Fibroblast of pulmonary artery (primary cell): ENCODE measurements around the gene DCT.
"Not testable (repeated sequence)": the region's sequence is repeated elsewhere in the genome, so short reads cannot be mapped to it uniquely, and the experiment has no call there.

Experiments used
- DNase-seq: peaks from one replicate; pipeline ENCODE4 v3.0.0-alpha.2; 2010; ENCODE audit warnings: low read depth
- H3K4me3 ChIP-seq: replicated peaks from 2 replicates; pipeline ENCODE4 v1.5.1; 2011; ENCODE audit warnings: low read depth, mild to moderate bottlenecking, control low read depth, low read length, moderate library complexity
- CTCF ChIP-seq: IDR thresholded peaks from 2 replicates; pipeline ENCODE4 v1.5.1; 2011; ENCODE audit warnings: mild to moderate bottlenecking, control low read depth, low read length, inconsistent platforms; ENCODE audit errors: missing control alignments

DCT gene

GRCh38 chr13:94513026-94513425 lies 33.5 kb upstream of the DCT start:
- no peak for TF ChIP-seq CTCF
- H3K4me3 ChIP-seq = no peak overlapping the region
- no peak for DNase-seq

- no peak overlapping the region for H3K4me3 ChIP-seq
- no peak for TF ChIP-seq CTCF
- DNase-seq = no peak
Measured at GRCh38 chr13:94505730-94506129, 26.2 kb upstream of the DCT start.

- H3K4me3 ChIP-seq = no peak overlapping the region
- TF ChIP-seq CTCF = no peak
- DNase-seq = no peak
Measured at GRCh38 chr13:94503851-94504250, 24.4 kb upstream of the DCT start.

- not testable (repeated sequence) for DNase-seq, H3K4me3 ChIP-seq
Measured at GRCh38 chr13:94498831-94499230, 19.3 kb upstream of the DCT start.

GRCh38 chr13:94495806-94496205 lies 16.3 kb upstream of the DCT start:
- no peak for DNase-seq
- H3K4me3 ChIP-seq = no peak overlapping the region
- no peak for TF ChIP-seq CTCF

GRCh38 chr13:94494026-94494425 lies 14.5 kb upstream of the DCT start:
- no peak for TF ChIP-seq CTCF
- H3K4me3 ChIP-seq = no peak overlapping the region
- no peak for DNase-seq

- TF ChIP-seq CTCF = no peak
Measured at GRCh38 chr13:94487043-94487442, 7.6 kb upstream of the DCT start.

GRCh38 chr13:94483970-94484369 lies 4.5 kb upstream of the DCT start:
- no peak overlapping the region for H3K4me3 ChIP-seq
- TF ChIP-seq CTCF = no peak
- no peak for DNase-seq

More at GRCh38 chr13:94487043-94487442, 7.6 kb upstream of the DCT start:
- no peak for DNase-seq
- H3K4me3 ChIP-seq = no peak overlapping the region
